ENCODE results near the gene OTOA. TPM values are rescaled to one million over a fixed set of nuclear protein-coding genes. Genes with fewer than 3 reads are reported as not detected.
A peak's percentile ranks its signal among the peaks of the same experiment; 100 is the strongest.
"Not testable (repeated sequence)": the region's sequence is repeated elsewhere in the genome, so short reads cannot be mapped to it uniquely, and the experiment has no call there.

The OTOA gene
- total RNA-seq, 1 donor from 2014 or later, result 0.10 TPM

- no peak for DNase-seq
Measured at GRCh38 chr16:21641916-21642315, 21.9 kb upstream of the OTOA start.

- no peak for DNase-seq
Measured at GRCh38 chr16:21642861-21643260, 20.9 kb upstream of the OTOA start.

- DNase-seq, result no peak
Measured at GRCh38 chr16:21643785-21644184, 20.0 kb upstream of the OTOA start.

- no peak for DNase-seq
Measured at GRCh38 chr16:21644674-21645073, 19.1 kb upstream of the OTOA start.

- no peak for DNase-seq
Measured at GRCh38 chr16:21645261-21645721, 18.5 kb upstream of the OTOA start.

- DNase-seq, result no peak
Measured at GRCh38 chr16:21646091-21646490, 17.7 kb upstream of the OTOA start.

- no peak for DNase-seq
Measured at GRCh38 chr16:21646721-21647561, 16.8 kb upstream of the OTOA start.

- DNase-seq, result no peak
Measured at GRCh38 chr16:21647562-21648164, 16.1 kb upstream of the OTOA start.

GRCh38 chr16:21649826-21650406 is 13.9 kb upstream of the OTOA start:
- not testable (repeated sequence) for DNase-seq

- no peak for DNase-seq
Measured at GRCh38 chr16:21650521-21650920, 13.2 kb upstream of the OTOA start.

- no peak for DNase-seq
Measured at GRCh38 chr16:21651515-21651914, 12.3 kb upstream of the OTOA start.

- DNase-seq, result no peak
Measured at GRCh38 chr16:21652453-21652852, 11.3 kb upstream of the OTOA start, which contains the start of gene IGSF6. TSS of gene IGSF6 (minus strand) at chr16:21652608. CDS start at chr16:21652598, 10 bp downstream.

GRCh38 chr16:21653571-21653970 is 10.2 kb upstream of the OTOA start:
- DNase-seq, result no peak

- DNase-seq, result no peak
Measured at GRCh38 chr16:21654466-21654865, 9.3 kb upstream of the OTOA start.

GRCh38 chr16:21654881-21655280 is 8.9 kb upstream of the OTOA start:
- peak; percentile 44 for DNase-seq

- peak; percentile 68 for DNase-seq
Measured at GRCh38 chr16:21656795-21657768, 6.7 kb upstream of the OTOA start.

- DNase-seq, result no peak
Measured at GRCh38 chr16:21659124-21659523, 4.6 kb upstream of the OTOA start.

GRCh38 chr16:21664801-21665492 is 1.2 kb downstream of the OTOA start:
- no peak for DNase-seq

- DNase-seq, result no peak
Measured at GRCh38 chr16:21666772-21667171, 3.0 kb downstream of the OTOA start.

- no peak for DNase-seq
Measured at GRCh38 chr16:21667575-21667974, 3.8 kb downstream of the OTOA start.

- no peak for DNase-seq
Measured at GRCh38 chr16:21673469-21673868, 9.7 kb downstream of the OTOA start.

All from tongue (tissue), 2 donors.